HEK293T (cell line): ENCODE measurements around the gene ARRDC3.

Experiments
- BHLHE40 ChIP-seq: fragments of 450-650 bp; IDR thresholded peaks from 2 replicates; pipeline ENCODE4 v1.6.1; 2016; ENCODE audit warnings: mild to moderate bottlenecking, moderate library complexity, borderline replicate concordance
- FOXA1 ChIP-seq: fragments of 450-650 bp; IDR thresholded peaks from 2 replicates; pipeline ENCODE4 v1.6.1; 2016; ENCODE audit warnings: mild to moderate bottlenecking
- FOXK2 ChIP-seq: fragments of 450-650 bp; IDR thresholded peaks from 2 replicates; pipeline ENCODE4 v1.6.1; 2016; ENCODE audit warnings: mild to moderate bottlenecking
- SP1 ChIP-seq: fragments of 450-650 bp; IDR thresholded peaks from 2 replicates; pipeline ENCODE4 v1.6.1; 2017
- SUZ12 ChIP-seq: fragments of 450-650 bp; IDR thresholded peaks from 2 replicates; pipeline ENCODE4 v1.6.1; 2016; ENCODE audit warnings: mild to moderate bottlenecking
- TARDBP ChIP-seq: fragments of 450-650 bp; IDR thresholded peaks from 2 replicates; pipeline ENCODE4 v1.6.1; 2016
- ZNF384 ChIP-seq: fragments of 450-650 bp; IDR thresholded peaks from 2 replicates; pipeline ENCODE4 v1.6.1; 2016

- no peak for TF ChIP-seq SUZ12
- no peak for TF ChIP-seq BHLHE40
- no peak for TF ChIP-seq SP1
- TF ChIP-seq ZNF384 = no peak
- no peak for TF ChIP-seq FOXA1
- TF ChIP-seq FOXK2 = no peak
- no peak for TF ChIP-seq TARDBP
Measured at GRCh38 chr5:91381774-91382359, 1.2 kb downstream of the ARRDC3 start.
